Osteoblast (primary cell): Measurements from ENCODE around the gene MZT2B. TPM values are rescaled to one million over a fixed set of nuclear protein-coding genes. Genes with fewer than 3 reads are reported as not detected.
"Not testable (repeated sequence)": the region's sequence is repeated elsewhere in the genome, so short reads cannot be mapped to it uniquely, and the experiment has no call there.

Experiments used
- DNase-seq: peaks from one replicate; pipeline ENCODE4 v3.0.0; 2011; ENCODE audit warnings: low spot score, mixed read lengths; ENCODE audit not compliant: insufficient read length; ENCODE audit errors: missing footprints
- H2AFZ ChIP-seq: 2 replicates; pipeline ENCODE4 v1.6.0; 2011; ENCODE audit warnings: mild to moderate bottlenecking, low read length
- H3K27ac ChIP-seq: 2 replicates; pipeline ENCODE4 v1.5.1; 2011; ENCODE audit warnings: mild to moderate bottlenecking, low read depth, low read length, moderate library complexity
- H3K27me3 ChIP-seq: 2 replicates; pipeline ENCODE4 v1.6.0; 2012; ENCODE audit warnings: mild to moderate bottlenecking, control low read depth, inconsistent platforms, low read length, moderate library complexity; ENCODE audit not compliant: insufficient read depth
- H3K36me3 ChIP-seq: 2 replicates; pipeline ENCODE4 v1.5.1; 2011; ENCODE audit warnings: mild to moderate bottlenecking, low read length, control low read depth, moderate library complexity; ENCODE audit not compliant: insufficient read depth
- H3K4me1 ChIP-seq: 2 replicates; pipeline ENCODE4 v1.5.1; 2011; ENCODE audit warnings: mild to moderate bottlenecking, low read length, control low read depth, moderate library complexity; ENCODE audit not compliant: insufficient read depth
- H3K4me2 ChIP-seq: 2 replicates; pipeline ENCODE4 v1.6.0; 2011; ENCODE audit warnings: mild to moderate bottlenecking, low read length; ENCODE audit not compliant: insufficient read depth
- H3K4me3 ChIP-seq: fragments of 200-600 bp; sonication (generic); 3 replicates; pipeline ENCODE4 v1.5.1; 2012; ENCODE audit warnings: mild to moderate bottlenecking, low read length, inconsistent platforms; ENCODE audit not compliant: insufficient read depth
- H3K79me2 ChIP-seq: 2 replicates; pipeline ENCODE4 v1.6.0; 2012; ENCODE audit warnings: mild to moderate bottlenecking, low read length, control low read depth, inconsistent platforms; ENCODE audit not compliant: insufficient read depth
- H3K9me3 ChIP-seq: 2 replicates; pipeline ENCODE4 v1.5.1; 2011; ENCODE audit warnings: low read depth, low read length, control low read depth
- H4K20me1 ChIP-seq: 2 replicates; pipeline ENCODE4 v1.6.0; 2012; ENCODE audit warnings: mild to moderate bottlenecking, low read length, control low read depth; ENCODE audit not compliant: insufficient read depth
- CTCF ChIP-seq: IDR thresholded peaks from 2 replicates; pipeline ENCODE4 v1.5.1; 2011; ENCODE audit warnings: mild to moderate bottlenecking, low read depth, low read length, moderate library complexity; ENCODE audit errors: extremely low read depth
- total RNA-seq: library from RNA; depleted of rRNA; stranded (reverse); fragments of >200 nt; gene quantifications from 2 replicates; pipeline ENCODE4 v1.2.3, GENCODE V29; 2012

MZT2B gene
- total RNA-seq, 1 donor, result 128 TPM

- no peaks in the 10 kb centered on the region for H3K27me3 ChIP-seq
- DNase-seq, result peak; percentile 29
- H3K4me1 ChIP-seq, result peaks cover 5% of the 10 kb centered on the region
- no peak overlapping the region for H3K4me3 ChIP-seq
- H2AFZ ChIP-seq, result no peak overlapping the region
- no peaks in the 10 kb centered on the region for H3K9me3 ChIP-seq
- no peaks in the 10 kb centered on the region for H3K36me3 ChIP-seq
- peaks cover 39% of the 10 kb centered on the region for H3K79me2 ChIP-seq
- no peak for TF ChIP-seq CTCF
- no peaks in the 10 kb centered on the region for H4K20me1 ChIP-seq
- no peak overlapping the region for H3K4me2 ChIP-seq
- H3K27ac ChIP-seq, result no peak overlapping the region
Measured at GRCh38 chr2:130185436-130185835, 3.4 kb downstream of the MZT2B start.

GRCh38 chr2:130185896-130186295 is 3.8 kb downstream of the MZT2B start:
- H3K27me3 ChIP-seq, result no peaks in the 10 kb centered on the region
- peaks cover 34% of the 10 kb centered on the region for H3K79me2 ChIP-seq
- H4K20me1 ChIP-seq, result no peaks in the 10 kb centered on the region
- H3K27ac ChIP-seq, result no peak overlapping the region
- H3K9me3 ChIP-seq, result no peaks in the 10 kb centered on the region
- peaks cover under 1% of the 10 kb centered on the region for H3K4me1 ChIP-seq
- no peak overlapping the region for H2AFZ ChIP-seq
- no peaks in the 10 kb centered on the region for H3K36me3 ChIP-seq
- H3K4me2 ChIP-seq, result no peak overlapping the region
- DNase-seq, result no peak
- no peak for TF ChIP-seq CTCF
- no peak overlapping the region for H3K4me3 ChIP-seq

- Histone ChIP-seq H3K36me3 (no peaks in the 10 kb centered on the region), H3K4me2 (no peak overlapping the region), H3K4me1 (no peaks in the 10 kb centered on the region), H2AFZ (no peak overlapping the region), H3K79me2 (peaks cover 29% of the 10 kb centered on the region), H3K27me3 (no peaks in the 10 kb centered on the region), H3K4me3 (no peak overlapping the region), H4K20me1 (no peaks in the 10 kb centered on the region), H3K27ac (no peak overlapping the region), H3K9me3 (no peaks in the 10 kb centered on the region)
- no peak for DNase-seq
- TF ChIP-seq CTCF, result no peak
Measured at GRCh38 chr2:130186391-130186790, 4.3 kb downstream of the MZT2B start.

- Histone ChIP-seq H3K79me2 (peaks cover 29% of the 10 kb centered on the region), H3K9me3 (no peaks in the 10 kb centered on the region), H3K4me3 (no peak overlapping the region), H3K4me2 (no peak overlapping the region), H3K27ac (no peak overlapping the region), H2AFZ (no peak overlapping the region), H3K36me3 (no peaks in the 10 kb centered on the region), H4K20me1 (no peaks in the 10 kb centered on the region), H3K4me1 (no peaks in the 10 kb centered on the region), H3K27me3 (no peaks in the 10 kb centered on the region)
- no peak for DNase-seq
- TF ChIP-seq CTCF, result no peak
Measured at GRCh38 chr2:130187268-130187667, 5.2 kb downstream of the MZT2B start.

- H3K27me3 ChIP-seq, H3K36me3 ChIP-seq, H3K9me3 ChIP-seq, DNase-seq, H3K4me1 ChIP-seq, H3K27ac ChIP-seq, H3K4me2 ChIP-seq, H3K4me3 ChIP-seq, H2AFZ ChIP-seq, H4K20me1 ChIP-seq: not testable (repeated sequence)
- H3K79me2 ChIP-seq, result peaks cover 25% of the 10 kb centered on the region
Measured at GRCh38 chr2:130187859-130188792, 6.1 kb downstream of the MZT2B start.

GRCh38 chr2:130188958-130189357 is 6.9 kb downstream of the MZT2B start:
- H3K27me3 ChIP-seq, H3K9me3 ChIP-seq, H2AFZ ChIP-seq, H3K27ac ChIP-seq, H3K4me1 ChIP-seq, H3K4me3 ChIP-seq, DNase-seq, H3K4me2 ChIP-seq, H4K20me1 ChIP-seq, H3K36me3 ChIP-seq: not testable (repeated sequence)
- peaks cover 16% of the 10 kb centered on the region for H3K79me2 ChIP-seq
